Forelimb muscle (tissue), 1 donor: ENCODE data around the gene ARHGAP21. TPM values are rescaled to one million over a fixed set of nuclear protein-coding genes. Genes with fewer than 3 reads are reported as not detected.
A peak's percentile ranks its signal among the peaks of the same experiment; 100 is the strongest.
"Not testable (repeated sequence)": the region's sequence is repeated elsewhere in the genome, so short reads cannot be mapped to it uniquely, and the experiment has no call there.

ENCODE experiments used
- DNase-seq: peaks from one replicate; pipeline ENCODE4 v3.0.0-alpha.2; 2013; ENCODE audit warnings: low read depth
- polyA plus RNA-seq: library from polyadenylated mRNA; unstranded; fragments of 120-200 nt; gene quantifications from one replicate; pipeline ENCODE4 v1.2.1, GENCODE V29; 2013; ENCODE audit not compliant: insufficient read length

Gene ARHGAP21
- polyA plus RNA-seq, 1 donor = 63.2 TPM

DNA sequence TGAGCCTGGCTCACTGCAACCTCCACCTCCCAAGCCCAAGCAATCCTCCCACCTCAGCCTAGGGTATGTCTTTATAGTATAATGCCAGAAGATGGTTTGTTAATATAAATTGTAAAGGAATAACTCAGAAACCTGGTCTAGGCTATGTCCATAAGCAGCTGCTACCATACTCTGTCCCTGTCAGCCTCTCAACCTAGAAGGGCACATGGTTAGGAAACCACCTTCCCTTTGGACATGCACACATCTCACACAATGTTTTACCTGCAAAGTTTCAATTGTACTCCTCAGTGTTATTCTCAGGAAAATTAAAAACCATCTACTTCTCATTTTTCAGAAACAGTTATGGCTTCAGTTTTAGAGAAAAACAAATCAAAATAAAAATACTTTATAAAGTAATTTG lies 40.1 kb downstream of the ARHGAP21 start:
- no peak for DNase-seq

DNA sequence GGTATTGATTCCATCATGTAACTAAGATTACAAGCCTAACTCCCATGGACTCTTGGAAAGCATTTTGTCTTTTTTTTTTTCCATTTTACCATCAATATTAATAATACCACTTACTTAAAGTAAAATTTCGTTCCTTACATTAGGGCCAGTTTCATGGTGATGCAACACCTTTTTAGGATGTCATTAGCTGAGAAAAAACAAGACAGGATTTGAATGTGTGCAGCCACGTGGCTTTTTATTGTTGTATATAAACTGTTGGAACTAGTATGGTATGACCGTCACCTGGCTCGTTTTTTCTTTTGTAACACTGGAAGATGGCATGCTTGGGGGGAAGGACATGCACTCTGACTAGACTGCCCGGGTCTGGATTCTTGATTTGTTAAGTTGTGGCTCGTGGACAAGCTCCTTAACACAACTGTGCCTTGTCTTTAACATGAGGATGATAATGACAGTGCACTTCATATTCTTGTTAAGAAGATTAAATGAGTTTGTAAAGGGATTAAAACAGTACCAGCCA lies 42.1 kb downstream of the ARHGAP21 start:
- no peak for DNase-seq

DNA sequence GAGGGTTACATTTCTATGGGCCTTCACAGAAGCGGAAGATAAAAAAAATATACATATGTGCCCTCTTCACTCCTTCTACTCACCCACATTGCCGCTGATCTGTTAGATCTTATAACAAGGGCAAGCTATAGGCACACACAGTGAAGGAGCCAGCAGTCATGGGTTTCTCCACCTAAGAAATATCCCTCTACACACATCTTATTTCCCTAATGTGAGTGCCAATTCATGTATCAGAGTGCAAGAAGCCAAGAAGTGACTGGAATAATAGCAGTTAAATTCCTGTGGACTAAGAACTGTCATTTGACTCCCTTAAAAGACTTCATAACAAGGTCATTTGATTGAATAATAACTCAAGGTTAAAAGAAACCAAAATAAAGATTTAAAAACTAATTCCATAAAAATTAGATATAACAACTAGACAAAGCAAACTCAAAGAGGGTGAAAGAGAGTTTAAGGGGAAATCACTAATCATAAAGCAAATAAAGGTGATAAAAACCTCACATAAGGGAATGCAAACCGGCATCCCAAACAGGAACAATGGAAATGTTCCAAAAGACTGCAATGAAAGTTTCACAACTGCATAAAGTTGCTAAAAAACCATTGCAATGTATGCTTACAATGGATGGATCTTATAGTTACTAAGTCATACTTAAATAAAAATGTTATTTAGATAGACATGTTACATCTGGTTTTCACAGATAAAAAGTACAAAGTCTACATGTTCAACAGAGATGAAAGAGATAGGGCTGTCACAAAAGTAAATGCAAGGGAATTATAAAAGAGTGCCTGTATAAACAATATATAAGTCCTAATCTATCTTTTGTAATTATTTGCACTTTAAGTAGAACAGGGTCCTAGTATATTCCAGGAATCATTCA lies 42.8 kb downstream of the ARHGAP21 start:
- DNase-seq = no peak

DNA sequence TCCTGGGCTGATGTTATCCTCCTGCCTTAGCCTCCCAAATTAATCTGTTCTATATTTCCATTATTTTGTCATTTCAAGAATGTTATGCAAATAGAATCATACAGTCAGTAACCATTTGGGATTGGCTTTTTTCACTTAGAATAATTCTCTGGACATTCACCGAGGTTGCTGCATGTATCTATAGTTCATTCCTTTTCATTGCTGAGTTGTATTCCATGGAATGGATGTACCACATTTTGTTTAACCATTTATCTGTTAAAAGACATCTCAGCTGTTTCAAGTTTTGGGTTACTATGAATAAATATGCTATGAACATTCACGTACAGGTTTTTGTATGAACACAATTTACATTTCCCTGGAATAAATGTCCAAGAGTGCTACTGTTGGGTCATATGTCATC lies 44.9 kb downstream of the ARHGAP21 start:
- no peak for DNase-seq

DNA sequence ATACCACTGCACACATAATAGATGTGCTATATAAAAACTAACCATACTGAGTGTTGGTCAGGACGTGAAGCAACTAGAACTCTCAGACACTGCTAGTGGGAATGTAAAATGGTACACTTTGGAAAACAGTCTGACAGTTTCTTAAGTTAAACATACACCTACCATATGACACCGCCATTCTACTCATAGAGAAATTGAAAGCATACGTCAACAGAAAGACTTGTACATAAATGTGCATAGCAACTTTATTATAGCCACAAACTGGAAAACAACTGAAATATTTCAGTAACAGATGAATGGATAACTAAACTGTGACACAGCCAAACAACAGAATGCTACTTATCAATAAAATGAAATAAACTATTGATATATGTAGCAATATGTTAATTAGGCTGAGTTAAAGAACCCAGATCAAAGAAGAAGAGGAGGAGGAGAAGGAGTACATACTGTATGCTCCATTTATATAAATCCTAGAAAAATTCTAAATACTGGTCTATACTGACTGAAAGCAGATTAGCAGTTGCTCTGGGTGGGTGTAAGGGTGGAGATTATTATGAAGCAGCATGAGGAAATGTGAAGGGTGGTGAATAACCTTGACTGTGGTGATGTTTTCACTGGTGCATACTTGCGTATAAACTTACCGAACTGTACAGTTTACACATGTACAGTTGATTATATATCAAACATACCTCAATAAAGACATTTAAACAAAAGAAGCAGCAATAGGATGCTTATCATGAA lies 48.6 kb downstream of the ARHGAP21 start:
- no peak for DNase-seq

DNA sequence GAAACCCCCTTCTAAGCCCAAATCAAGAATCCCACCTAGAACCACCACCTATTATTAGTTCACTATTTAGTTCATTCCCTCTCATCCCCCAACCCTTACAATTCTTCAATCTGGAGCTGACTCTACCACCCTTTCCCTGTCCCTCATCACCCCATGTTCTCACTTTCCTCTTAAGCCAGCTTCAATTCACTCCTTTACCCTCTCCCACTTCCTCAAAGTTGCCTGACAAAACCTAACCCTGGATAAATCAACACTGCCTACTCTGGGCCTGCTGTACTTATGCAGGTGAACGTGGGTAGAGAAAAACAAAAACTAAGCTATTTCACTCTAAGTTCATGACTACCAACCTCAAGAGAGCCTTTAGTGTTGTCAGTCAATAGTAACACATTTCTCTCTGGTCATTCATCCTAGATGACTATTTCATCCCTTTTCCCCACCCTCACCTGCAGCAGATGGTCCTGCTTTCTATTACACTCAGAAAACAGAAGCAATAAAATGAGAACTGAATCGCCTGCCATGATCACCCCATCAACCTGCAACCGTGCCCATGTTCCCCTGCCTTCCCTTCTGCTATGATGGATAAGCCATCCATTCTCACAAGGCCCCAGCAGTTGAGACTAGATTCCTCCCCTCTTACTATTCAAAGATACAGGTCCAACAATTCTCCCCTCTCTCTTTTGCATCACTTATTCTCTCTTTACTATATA lies 52.6 kb downstream of the ARHGAP21 start:
- no peak for DNase-seq

DNA sequence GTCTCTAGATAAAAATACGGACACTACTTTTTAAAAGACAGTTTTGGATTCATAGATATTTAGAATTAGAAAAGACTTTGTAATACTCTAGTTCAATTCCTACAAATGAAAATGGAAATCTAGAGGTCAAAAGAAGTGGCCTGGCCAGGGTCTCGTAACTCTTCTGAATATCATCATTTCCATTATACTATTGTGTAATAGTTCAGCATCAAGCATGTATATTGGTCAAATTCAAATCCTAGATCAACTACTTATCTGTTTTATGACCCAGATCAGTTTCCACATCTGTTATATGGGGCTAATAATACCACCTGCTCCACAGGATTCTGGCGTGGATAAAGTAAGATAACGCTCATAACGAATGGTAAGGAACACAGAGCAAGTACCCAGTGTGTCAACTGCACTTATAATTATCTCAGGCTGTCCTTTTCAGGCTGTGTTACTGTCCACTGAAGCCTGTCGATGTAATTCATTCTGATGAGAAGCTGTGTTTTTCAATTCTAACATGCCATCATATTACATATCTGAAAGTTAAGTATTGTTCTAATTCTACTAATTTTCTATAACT lies 54.3 kb downstream of the ARHGAP21 start:
- DNase-seq = no peak

DNA sequence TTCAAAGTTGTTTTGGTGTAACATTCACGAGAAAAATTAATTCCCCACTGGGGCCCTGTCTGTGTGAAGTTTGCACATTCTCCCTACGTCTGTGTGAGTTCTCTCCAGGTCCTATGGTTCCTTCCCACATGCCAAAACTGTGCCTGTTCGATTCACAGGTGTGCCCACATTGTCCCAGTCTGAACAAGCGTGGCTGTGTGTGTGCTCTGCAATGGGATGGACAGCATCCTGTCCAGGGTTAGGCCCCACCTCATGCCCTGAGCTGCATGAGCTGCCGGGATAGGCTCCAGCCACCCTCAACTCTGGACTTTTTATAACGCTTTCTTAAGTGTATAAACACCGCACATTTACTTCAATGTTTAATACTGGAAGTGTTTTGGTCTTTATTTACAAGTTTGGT lies 55.4 kb downstream of the ARHGAP21 start:
- no peak for DNase-seq

DNA sequence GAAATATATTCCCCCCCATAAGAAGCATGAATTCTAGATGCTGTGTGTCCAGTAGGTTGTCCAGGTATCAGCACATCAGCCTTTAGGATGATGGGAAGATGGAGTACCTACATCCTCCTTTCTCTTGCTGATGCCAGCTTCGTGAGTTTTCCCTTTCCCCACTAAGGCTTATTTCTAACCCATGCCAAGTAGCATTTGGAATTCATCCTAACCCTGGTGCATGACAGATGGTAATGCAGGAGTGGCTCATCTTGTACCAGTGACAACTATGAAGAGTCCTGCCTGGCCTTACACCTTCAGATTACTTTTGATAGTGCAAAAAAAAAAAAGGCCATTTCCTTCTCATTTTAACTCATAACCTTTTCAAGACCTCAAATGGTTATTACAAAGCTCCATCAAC lies 58.7 kb downstream of the ARHGAP21 start:
- no peak for DNase-seq

DNA sequence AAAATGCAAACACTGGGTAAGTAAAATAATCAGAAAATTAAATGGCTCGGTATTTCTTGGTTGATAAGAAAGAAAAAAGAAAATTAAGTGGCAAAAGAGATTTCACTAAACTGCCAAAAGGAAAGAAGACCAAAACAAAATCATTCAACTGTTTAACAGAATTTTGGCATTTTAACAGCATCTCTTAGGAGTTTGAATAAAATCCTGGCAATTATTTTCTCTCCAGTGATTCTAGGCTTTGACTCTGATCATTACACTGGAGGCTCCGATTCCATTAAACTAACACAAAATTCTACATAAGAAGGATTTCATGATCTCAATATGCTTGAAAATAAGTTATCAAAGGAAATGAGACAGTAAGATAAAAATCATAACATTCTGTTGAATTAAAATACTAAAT lies 62.3 kb downstream of the ARHGAP21 start:
- DNase-seq = no peak

DNA sequence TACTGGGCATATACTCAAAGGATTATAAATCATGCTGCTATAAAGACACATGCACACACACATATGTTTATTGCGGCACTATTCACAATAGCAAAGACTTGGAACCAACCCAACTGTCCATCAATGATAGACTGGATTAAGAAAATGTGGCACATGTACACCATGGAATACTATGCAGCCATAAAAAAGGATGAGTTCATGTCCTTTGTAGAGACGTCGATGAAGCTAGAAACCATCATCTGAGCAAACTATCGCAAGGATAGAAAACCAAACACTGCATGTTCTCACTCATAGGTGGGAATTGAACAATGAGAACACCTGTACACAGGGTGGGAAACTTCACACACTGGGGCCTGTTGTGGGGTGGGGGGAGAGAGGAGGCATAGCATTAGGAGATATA lies 65.4 kb downstream of the ARHGAP21 start:
- not testable (repeated sequence) for DNase-seq

DNA sequence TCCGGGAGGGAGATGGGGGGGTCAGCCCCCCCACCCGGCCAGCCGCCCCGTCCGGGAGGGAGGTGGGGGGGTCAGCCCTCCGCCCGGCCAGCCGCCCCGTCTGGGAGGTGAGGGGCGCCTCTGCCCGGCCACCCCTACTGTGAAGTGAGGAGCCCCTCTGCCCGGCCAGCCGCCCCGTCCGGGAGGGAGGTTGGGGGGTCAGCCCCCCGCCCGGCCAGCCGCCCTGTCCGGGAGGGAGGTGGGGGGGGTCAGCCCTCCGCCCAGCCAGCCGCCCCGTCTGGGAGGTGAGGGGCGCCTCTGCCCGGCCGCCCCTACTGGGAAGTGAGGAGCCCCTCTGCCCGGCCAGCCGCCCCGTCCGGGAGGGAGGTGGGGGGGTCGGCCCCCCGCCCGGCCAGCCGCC lies 67.4 kb downstream of the ARHGAP21 start:
- DNase-seq = not testable (repeated sequence)

DNA sequence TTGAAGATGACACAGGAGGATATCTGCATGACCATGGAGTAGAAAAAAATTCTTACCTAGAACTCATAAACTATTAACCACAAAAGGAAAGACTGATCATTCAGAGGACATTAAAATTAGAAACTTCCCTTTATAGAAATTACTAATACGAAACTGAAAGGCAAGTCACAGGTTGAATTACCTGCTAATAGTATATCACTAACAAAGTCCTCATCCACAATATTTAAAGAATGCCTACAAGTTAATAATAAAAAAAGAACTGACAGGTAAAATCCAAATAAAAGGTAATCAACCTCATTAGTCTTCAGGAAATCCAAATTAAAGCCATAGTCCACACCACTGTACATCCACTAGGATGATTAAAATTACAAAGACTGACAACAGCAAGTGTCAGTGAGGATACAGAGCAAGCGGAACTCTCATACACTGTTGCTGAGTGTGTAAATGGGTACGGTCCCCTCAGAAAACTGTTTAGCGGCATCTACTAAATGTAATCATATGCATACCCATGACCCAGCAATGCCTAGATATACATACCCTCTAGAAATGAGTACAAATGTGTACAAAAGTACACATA lies 71.2 kb downstream of the ARHGAP21 start:
- DNase-seq = no peak

DNA sequence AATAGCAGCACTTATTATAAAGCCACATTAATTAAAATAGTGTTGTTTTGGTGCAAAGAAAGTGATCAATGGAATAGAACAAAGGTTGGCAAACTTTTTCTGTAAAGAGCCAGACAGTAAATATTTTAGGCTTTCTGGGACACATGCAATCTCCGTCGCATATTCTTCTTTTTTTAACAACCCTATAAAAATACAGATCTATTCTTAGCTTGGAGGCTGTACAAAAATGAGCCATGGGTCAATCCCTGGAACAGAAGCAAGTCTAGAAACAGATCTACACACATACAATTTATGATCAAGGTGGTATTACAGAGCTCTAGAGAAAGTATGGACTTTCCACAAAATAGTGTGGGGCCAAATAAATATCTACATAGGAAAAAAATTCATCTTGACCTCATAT lies 71.8 kb downstream of the ARHGAP21 start:
- DNase-seq = no peak

DNA sequence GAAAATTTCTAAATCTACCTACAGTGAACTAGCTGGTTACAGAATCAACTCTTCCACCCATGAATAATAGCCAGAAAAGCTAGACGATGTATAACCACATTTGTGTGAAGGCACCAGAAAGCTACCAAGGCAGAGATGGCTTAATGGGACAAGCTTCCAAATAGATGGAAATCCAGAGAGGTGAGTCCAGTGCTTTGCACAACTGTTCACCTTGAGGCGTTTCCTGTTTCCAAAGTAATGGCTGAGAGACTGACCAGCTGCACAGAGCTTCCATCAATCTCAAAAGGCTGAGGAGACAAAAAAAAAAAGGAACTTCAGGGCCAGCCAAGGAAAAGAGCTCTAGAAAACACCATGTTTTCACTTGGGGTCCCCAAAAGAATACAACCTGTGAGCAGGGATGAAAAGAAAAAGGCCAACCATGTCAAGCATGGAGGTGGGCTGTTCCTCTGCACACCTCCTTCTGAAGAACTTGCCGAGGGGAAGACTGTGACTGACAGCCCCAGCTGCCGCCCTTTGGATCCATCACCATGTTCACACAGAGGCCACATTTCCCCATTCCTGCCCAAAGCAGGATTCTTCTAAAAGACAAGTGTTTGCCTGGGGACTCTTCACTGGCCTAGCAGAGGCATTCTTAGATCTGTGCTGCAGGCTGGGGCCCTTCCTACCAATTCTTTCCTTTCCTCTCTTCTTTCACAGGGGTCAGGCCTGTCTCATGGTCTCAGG lies 72.9 kb downstream of the ARHGAP21 start:
- no peak for DNase-seq

DNA sequence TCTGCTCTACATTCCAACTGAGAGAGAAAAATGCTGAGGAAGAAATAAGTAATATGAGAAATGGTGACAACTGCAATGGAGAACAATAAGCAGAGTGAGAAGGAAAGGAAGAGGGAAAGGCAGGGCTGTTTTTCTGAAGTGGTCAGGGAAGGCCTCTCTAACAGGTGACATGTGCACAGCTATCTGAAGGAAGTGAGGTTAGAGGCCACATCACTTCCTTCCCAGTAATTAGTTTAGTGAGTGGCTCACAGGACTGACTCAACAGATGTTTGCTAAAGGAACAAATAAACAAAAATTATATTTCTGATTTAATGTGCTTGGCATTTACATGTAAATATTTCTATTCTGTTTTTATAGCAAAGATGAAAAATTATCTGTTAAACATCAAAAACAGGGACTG lies 77.9 kb downstream of the ARHGAP21 start:
- no peak for DNase-seq

DNA sequence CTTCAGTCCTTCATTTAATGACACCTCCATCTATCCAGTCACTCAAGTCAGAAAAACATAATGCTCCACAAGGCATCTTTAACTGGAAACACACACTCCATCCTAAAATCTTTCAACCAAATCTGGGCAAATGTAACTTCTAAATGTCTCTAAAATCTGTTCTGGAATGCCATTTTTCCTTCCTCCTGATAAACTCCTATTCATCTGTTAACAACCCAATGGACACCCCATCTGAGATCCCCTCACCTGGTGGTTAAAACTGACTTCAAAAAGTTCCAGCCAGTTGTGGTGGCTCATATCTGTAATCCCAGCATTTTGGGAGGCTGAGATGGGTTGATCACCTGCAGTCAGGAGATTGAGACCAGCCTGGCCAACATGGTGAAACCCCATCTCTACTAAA lies 78.7 kb downstream of the ARHGAP21 start:
- no peak for DNase-seq

DNA sequence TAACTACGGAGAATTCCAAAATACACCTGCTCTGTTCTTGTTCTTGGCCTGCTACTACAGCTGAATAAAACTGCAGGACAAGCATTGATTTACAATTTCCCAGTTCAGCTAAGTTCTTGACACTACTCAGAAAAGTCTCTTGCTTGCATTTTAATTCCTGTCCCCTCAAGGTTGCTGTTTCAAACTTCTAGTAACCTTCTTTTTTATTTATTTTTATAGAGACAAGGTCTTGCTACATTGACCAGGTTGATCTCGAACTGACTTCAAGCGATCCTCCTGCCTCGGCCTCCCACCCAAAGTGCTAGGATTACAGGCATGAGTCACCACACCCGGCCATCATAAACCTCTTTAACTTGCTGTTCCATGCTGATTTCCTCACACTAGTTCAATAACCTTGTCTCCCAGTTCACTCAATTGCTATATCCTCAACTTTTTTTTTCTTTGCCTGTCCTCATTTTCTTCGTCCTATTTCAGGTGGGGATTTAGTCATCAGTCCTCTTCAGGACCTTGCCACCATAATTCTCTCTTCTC lies 79.9 kb downstream of the ARHGAP21 start:
- no peak for DNase-seq

DNA sequence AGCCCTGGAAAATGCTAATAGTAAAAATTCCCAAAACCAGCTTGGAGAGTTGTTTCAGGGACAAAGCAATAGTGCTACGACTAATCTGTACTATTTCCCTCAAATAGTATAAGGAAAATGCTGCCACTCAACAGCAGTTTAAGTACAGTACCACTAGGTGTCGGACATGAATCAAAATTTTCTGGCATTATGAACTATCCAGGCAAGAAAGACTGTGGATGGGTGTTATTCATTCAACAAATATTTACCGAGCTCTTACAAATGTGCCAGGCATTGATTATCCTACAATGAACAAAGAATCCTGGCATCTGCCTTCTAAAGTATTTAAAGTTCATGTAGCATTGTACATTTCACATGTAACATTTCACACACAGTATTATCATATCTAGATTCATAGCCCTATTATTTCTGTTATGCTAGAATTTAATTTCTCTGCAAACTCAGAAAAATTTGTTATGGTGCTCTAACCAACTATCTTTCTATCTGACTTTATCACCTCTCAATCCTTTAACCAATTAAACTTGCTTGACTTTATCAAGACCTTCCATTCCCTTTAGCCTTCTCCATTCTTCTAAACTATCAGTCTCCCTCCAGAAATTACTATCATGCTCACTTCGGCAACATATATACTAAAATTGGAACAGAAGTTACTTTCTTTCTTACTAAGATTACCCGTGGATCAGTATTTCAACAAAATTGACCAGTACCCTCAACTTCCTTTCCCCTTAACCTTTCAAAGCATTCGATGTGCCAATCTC lies 80.6 kb downstream of the ARHGAP21 start:
- peak; percentile 58 for DNase-seq

DNA sequence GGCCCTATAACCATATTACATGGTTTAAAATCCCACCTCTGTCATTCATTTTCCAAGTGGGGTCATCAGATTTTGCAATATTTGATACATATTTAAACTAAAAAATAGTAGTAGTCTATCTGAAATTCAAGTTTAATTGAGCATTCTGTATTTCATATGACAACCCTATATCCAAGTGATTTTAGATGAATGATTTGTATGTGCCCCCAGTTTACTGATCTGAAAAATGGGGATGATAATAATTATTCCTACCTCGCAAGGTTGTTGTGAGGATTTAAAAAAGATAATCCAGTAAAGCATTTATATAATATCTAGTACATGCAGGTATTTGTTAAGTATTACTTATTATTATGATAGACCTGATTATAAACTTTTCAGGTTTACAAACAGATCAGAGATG lies 84.6 kb downstream of the ARHGAP21 start:
- DNase-seq = no peak
